ENCODE data around the gene IFI27L2. TPM values are rescaled to one million over a fixed set of nuclear protein-coding genes. Genes with fewer than 3 reads are reported as not detected.

The IFI27L2 gene
- total RNA-seq, 6 experiments from 2014 or later, result 1.8 to 7.9 (median 4.1) TPM; not detected in 1

DNA sequence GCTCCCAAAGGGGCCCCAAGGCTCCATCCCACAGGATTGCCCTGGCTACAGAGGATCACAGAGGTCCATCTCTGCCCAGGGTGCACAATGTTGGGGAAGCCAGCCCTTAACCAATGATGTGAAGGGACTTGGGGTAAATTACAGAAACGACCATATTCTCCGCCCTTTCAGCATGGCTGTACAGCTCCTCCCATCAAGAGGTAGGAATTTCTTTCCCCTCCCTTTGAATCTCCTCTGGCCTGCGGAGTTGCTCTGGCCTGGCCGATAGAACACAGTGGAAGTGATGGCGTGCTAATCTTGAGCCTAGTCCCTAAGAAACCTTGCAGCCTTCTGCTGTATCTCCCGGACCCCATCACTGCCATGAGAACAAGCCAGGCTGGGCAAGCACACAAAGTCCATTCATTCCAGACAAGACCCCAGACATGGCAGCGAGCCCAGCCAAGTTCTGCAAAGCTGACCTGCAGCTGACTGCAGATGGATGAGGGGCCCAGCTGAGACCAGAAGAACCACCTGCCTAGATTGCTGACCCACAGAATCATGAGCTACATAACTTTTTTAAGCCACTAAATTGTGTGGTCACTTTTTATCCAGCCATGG lies 25.8 kb downstream of the IFI27L2 start:
- TF ChIP-seq, protein P1, sequence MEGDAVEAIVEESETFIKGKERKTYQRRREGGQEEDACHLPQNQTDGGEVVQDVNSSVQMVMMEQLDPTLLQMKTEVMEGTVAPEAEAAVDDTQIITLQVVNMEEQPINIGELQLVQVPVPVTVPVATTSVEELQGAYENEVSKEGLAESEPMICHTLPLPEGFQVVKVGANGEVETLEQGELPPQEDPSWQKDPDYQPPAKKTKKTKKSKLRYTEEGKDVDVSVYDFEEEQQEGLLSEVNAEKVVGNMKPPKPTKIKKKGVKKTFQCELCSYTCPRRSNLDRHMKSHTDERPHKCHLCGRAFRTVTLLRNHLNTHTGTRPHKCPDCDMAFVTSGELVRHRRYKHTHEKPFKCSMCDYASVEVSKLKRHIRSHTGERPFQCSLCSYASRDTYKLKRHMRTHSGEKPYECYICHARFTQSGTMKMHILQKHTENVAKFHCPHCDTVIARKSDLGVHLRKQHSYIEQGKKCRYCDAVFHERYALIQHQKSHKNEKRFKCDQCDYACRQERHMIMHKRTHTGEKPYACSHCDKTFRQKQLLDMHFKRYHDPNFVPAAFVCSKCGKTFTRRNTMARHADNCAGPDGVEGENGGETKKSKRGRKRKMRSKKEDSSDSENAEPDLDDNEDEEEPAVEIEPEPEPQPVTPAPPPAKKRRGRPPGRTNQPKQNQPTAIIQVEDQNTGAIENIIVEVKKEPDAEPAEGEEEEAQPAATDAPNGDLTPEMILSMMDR (IDR thresholded peaks at IDR 0.05), result no peak
- TF ChIP-seq POLR2A (IDR thresholded peaks at IDR 0.05), result no peak
- Histone ChIP-seq H3K27me3 (no peaks in the 10 kb centered on the region), H3K36me3 (no peaks in the 10 kb centered on the region), H3K4me1 (no peaks in the 10 kb centered on the region), H3K4me3 (no peak overlapping the region), H3K9me3 (no peaks in the 10 kb centered on the region), H3K27ac (no peak overlapping the region)
- no peak for ATAC-seq
- WGBS (ENCODE audit: insufficient coverage, low coverage, low lambda C conversion rate, missing lambda C conversion rate), result 43% methylated on average over 1 of the region's 7 CpGs
- intact Hi-C loops (cut with DNase I), result no loop called here
- DNase-seq, result no peak

DNA sequence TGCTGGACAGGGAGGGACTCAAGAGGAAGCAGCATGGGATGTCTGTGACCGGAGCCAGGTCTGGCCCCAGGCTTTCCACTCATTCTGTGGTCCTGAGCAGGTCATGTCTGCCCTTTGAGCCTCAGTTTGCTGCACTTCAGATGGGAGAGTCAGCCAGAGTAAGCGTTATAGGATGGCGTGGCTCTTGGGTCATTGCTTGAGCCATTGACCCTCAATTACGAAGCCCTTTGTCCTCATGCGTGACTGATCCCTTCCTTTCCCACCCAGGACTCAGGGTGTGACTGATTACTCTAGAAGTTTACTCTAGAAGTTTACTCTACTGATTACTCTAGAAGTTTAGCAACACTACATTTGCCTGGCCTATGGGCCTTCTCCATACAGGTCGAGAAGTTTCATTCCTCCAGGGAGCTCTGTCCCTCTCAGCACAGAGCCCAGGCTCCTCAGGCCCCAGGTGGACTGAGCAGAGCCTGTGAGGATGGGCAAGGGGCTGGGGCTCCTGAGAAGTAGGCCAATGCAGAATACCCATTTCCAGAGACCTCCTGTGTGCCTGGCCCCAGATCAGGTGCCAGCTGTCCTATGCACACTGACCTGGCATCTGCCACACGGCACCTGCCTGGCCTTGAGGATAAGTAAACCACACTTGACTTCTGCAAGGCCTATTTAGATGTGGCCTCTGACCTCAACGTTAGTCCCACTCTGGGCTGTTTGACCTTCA lies 26.5 kb downstream of the IFI27L2 start:
- ATAC-seq (no peak), DNase-seq (no peak)
- Histone ChIP-seq H3K4me3 (no peak overlapping the region), H3K9me3 (no peaks in the 10 kb centered on the region), H3K4me1 (no peaks in the 10 kb centered on the region), H3K27ac (no peak overlapping the region), H3K27me3 (no peaks in the 10 kb centered on the region), H3K36me3 (no peaks in the 10 kb centered on the region)
- intact Hi-C loops (cut with DNase I), result no loop called here
- TF ChIP-seq, protein P1 (IDR thresholded peaks at IDR 0.05), result no peak
- no peak for TF ChIP-seq POLR2A (IDR thresholded peaks at IDR 0.05)
- 72% methylated on average over 5 of the region's 8 CpGs for WGBS (ENCODE audit: insufficient coverage, low coverage, low lambda C conversion rate, missing lambda C conversion rate)

DNA sequence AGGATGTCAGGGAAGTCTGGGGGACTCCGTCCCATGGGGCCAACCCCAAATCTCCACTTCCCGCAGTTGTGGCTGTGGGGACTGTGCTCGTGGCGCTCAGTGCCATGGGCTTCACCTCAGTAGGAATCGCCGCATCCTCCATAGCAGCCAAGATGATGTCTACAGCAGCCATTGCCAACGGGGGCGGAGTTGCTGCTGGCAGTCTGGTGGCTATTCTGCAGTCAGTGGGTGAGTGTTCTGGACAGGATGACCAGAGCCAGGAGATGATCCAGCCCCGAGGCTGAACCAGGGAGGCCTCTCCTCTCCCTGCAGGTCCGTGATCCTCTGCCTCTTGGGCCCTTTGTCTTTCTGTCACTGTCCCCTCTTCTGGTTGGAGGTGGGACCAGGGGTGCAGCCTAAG lies 27.7 kb downstream of the IFI27L2 start:
- TF ChIP-seq, protein P1 (IDR thresholded peaks at IDR 0.05), result no peak
- TF ChIP-seq POLR2A (IDR thresholded peaks at IDR 0.05), result no peak
- H3K4me3 ChIP-seq, result no peak overlapping the region
- H3K4me1 ChIP-seq, result no peaks in the 10 kb centered on the region
- H3K27me3 ChIP-seq, result no peaks in the 10 kb centered on the region
- 92% methylated on average over 4 of the region's 10 CpGs for WGBS (ENCODE audit: insufficient coverage, low coverage, low lambda C conversion rate, missing lambda C conversion rate)
- intact Hi-C loops (cut with DNase I), result no loop called here
- no peaks in the 10 kb centered on the region for H3K9me3 ChIP-seq
- ATAC-seq (no peak), DNase-seq (no peak)
- no peak overlapping the region for H3K27ac ChIP-seq
- no peaks in the 10 kb centered on the region for H3K36me3 ChIP-seq

DNA sequence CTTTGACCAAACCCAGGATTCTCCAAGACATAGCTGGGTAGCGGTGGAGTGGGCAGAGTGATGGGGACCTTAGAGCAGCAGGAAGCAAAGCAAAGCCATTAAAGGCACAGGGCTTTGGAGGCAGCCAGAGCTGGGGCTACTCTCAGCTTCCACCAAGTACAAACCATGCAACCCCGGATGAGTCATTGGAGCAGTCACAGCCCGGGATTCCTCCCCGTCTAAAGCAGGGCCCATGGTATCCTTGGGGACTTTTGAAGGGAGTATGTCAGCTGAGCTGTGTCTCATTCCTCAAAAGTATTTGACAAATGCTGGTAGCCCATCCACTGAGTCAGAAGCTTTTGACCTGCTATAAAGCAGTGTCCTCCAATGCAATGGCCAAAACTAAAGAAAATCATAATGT lies 28.6 kb downstream of the IFI27L2 start:
- ATAC-seq (no peak), DNase-seq (no peak)
- Histone ChIP-seq H3K9me3 (no peaks in the 10 kb centered on the region), H3K27me3 (no peaks in the 10 kb centered on the region), H3K36me3 (no peaks in the 10 kb centered on the region), H3K4me3 (no peak overlapping the region), H3K4me1 (no peaks in the 10 kb centered on the region), H3K27ac (no peak overlapping the region)
- 60% methylated on average over 3 of the region's 4 CpGs for WGBS (ENCODE audit: insufficient coverage, low coverage, low lambda C conversion rate, missing lambda C conversion rate)
- TF ChIP-seq POLR2A (IDR thresholded peaks at IDR 0.05), result no peak
- TF ChIP-seq, protein P1 (IDR thresholded peaks at IDR 0.05), result no peak
- intact Hi-C loops (cut with DNase I), result no loop called here
